Measurements from ENCODE around the gene FOXK2.
A peak's percentile ranks its signal among the peaks of the same experiment; 100 is the strongest.
"Not testable (repeated sequence)": the region's sequence is repeated elsewhere in the genome, so short reads cannot be mapped to it uniquely, and the experiment has no call there.

FOXK2 gene

GRCh38 chr17:82560802-82561428, 41.4 kb downstream of the FOXK2 start:
- peak; percentile 42 for ATAC-seq
- TF ChIP-seq PATZ1 (CRISPR knock-in tag; IDR thresholded peaks at IDR 0.05; ENCODE audit: borderline replicate concordance) (no peak), POU6F1 (CRISPR knock-in tag; IDR thresholded peaks at IDR 0.05; ENCODE audit: borderline replicate concordance, low read depth) (no peak), OSR1 (CRISPR knock-in tag; IDR thresholded peaks at IDR 0.05) (no peak), ZFP3 (CRISPR knock-in tag; IDR thresholded peaks at IDR 0.05) (no peak), GLIS3 (CRISPR knock-in tag; IDR thresholded peaks at IDR 0.05) (no peak), ZNF565 (CRISPR knock-in tag; conservative IDR thresholded peaks at IDR 0.05; ENCODE audit: low read depth) (no peak)

- no peak for ATAC-seq
Observed at GRCh38 chr17:82561429-82562035, 42.0 kb downstream of the FOXK2 start.

GRCh38 chr17:82562718-82563220, 43.2 kb downstream of the FOXK2 start:
- not testable (repeated sequence) for ATAC-seq

More at GRCh38 chr17:82561429-82562035, 42.0 kb downstream of the FOXK2 start:
- TF ChIP-seq TSHZ2 (CRISPR knock-in tag; IDR thresholded peaks at IDR 0.05) (no peak), ESRRG (CRISPR knock-in tag; IDR thresholded peaks at IDR 0.05) (no peak), ZFP3 (CRISPR knock-in tag; IDR thresholded peaks at IDR 0.05) (no peak)

GRCh38 chr17:82563318-82563717, 43.8 kb downstream of the FOXK2 start:
- TF ChIP-seq CREB5 (CRISPR knock-in tag; IDR thresholded peaks at IDR 0.05; ENCODE audit: low read depth) (no peak), OSR1 (CRISPR knock-in tag; IDR thresholded peaks at IDR 0.05) (no peak), BACH2 (CRISPR knock-in tag; IDR thresholded peaks at IDR 0.05; ENCODE audit: borderline replicate concordance) (no peak), ZC3H10 (CRISPR knock-in tag; IDR thresholded peaks at IDR 0.05) (no peak), CSDC2 (CRISPR knock-in tag; IDR thresholded peaks at IDR 0.05) (no peak), CSRNP3 (CRISPR knock-in tag; IDR thresholded peaks at IDR 0.05) (no peak), ZNF70 (CRISPR knock-in tag; IDR thresholded peaks at IDR 0.05) (no peak), ISL1 (CRISPR knock-in tag; IDR thresholded peaks at IDR 0.05) (no peak), GLIS3 (CRISPR knock-in tag; IDR thresholded peaks at IDR 0.05) (no peak), ZNF565 (CRISPR knock-in tag; conservative IDR thresholded peaks at IDR 0.05; ENCODE audit: low read depth) (no peak), SNAI2 (CRISPR knock-in tag; IDR thresholded peaks at IDR 0.05) (no peak), TCF4 (CRISPR knock-in tag; IDR thresholded peaks at IDR 0.05; ENCODE audit: borderline replicate concordance) (no peak), ARNTL (CRISPR knock-in tag; IDR thresholded peaks at IDR 0.05; ENCODE audit: borderline replicate concordance, low read depth) (no peak), ZFP3 (CRISPR knock-in tag; IDR thresholded peaks at IDR 0.05) (no peak), RARB (CRISPR knock-in tag; IDR thresholded peaks at IDR 0.05) (no peak), PPARA (CRISPR knock-in tag; IDR thresholded peaks at IDR 0.05; ENCODE audit: borderline replicate concordance) (no peak), TOX (CRISPR knock-in tag; IDR thresholded peaks at IDR 0.05; ENCODE audit: borderline replicate concordance) (no peak), PATZ1 (CRISPR knock-in tag; IDR thresholded peaks at IDR 0.05; ENCODE audit: borderline replicate concordance) (no peak), TSHZ2 (CRISPR knock-in tag; IDR thresholded peaks at IDR 0.05) (no peak)

More at GRCh38 chr17:82563318-82563717, 43.8 kb downstream of the FOXK2 start:
- ATAC-seq, result no peak

All from SK-N-SH treated with all-trans-retinoic acid at 6 μM for 48 hours (cell line).